ENCODE measurements around the gene MCF2L.

- TF ChIP-seq EZH2 (IDR thresholded peaks at IDR 0.05) (no peak), CTCF (IDR thresholded peaks at IDR 0.05) (no peak), EZH2phosphoT487 (IDR thresholded peaks at IDR 0.05) (no peak)
These were observed 81.9 kb downstream of the MCF2L start for GRCh38 chr13:113050734-113051431.
